GM19043 (cell line): Measurements from ENCODE around the gene DOK4.

ENCODE experiments used
- ATAC-seq: cut with Tn5 transposase; IDR thresholded peaks from one replicate; pipeline ENCODE4 v1.9.1; 2021; ENCODE audit warnings: low read depth; ENCODE audit not compliant: unreplicated experiment

The DOK4 gene

GRCh38 chr16:57519796-57520360 is 33.6 kb upstream of the DOK4 start:
- ATAC-seq = peak; percentile 59

GRCh38 chr16:57518922-57519321 is 32.6 kb upstream of the DOK4 start:
- ATAC-seq = no peak

GRCh38 chr16:57518520-57518919 is 32.2 kb upstream of the DOK4 start:
- ATAC-seq = no peak

DNA sequence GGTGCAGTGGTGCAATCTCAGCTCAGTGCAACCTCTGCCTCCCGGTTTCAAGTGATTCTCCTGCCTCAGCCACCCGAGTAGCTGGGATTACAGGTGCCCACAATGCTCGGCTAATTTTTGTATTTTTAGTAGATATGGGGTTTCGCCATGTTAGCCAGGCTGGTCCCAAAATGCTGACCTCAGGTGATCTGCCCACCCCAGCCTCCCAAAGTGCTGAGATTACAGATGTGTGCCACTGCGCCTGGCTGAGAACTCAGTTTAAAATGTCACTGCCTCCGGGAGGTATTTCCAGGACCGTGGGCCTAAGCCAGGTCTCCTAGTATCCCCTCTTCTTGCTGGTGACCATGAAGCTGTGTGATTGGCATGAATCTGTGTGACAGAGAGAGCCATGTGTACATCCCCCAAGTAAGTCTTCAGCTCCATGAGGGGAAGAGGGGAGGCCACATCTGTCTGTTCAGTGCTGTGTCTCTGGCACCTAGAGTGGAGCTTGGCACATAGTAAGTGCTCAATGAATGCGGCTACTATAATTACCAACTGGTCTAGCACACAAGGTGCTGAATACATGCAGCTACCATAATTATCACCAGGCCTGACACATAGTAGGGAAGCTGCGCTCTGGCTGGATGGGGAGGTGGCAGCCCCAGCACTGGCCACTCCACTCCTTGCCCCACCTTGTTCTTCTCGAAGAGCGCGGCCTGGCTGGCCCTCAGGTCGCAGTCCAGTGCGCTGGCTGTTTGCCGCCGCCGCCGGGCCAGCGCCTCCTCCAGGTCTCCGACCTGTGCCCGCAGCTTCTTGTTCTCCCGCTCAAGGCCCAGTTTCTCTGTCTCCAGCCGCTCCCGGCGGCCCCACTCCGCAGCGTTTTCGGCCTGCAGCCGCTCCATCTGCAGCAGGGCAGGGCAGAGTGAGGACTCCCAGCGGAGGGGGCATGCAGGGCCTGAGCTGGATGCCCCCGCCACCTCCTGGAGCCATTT is 31.4 kb upstream of the DOK4 start:
- ATAC-seq = no peak

DNA sequence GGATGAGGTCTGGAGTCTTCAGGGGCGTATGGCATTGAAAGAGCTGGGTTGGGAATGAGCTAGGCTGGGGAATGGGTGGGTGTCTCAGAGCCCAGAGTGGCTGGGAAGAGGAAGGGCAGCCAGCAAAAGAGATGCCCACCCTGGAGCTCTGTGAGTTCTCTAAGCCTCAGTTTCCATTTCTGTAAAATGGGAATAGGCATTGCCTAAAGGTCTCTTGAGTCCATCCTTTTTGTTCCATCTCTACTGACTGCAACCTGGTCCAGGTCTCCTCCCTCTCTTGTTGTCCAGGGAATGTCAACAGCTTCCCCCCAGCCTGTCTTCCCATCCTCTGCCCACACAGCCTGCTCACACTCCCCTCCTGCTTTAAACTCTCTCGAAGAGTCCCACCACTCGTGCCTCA is 30.5 kb upstream of the DOK4 start:
- no peak for ATAC-seq

GRCh38 chr16:57516176-57516725 is 30.0 kb upstream of the DOK4 start:
- no peak for ATAC-seq

- no peak for ATAC-seq
These were observed 28.7 kb upstream of the DOK4 start for GRCh38 chr16:57514791-57515600.

DNA sequence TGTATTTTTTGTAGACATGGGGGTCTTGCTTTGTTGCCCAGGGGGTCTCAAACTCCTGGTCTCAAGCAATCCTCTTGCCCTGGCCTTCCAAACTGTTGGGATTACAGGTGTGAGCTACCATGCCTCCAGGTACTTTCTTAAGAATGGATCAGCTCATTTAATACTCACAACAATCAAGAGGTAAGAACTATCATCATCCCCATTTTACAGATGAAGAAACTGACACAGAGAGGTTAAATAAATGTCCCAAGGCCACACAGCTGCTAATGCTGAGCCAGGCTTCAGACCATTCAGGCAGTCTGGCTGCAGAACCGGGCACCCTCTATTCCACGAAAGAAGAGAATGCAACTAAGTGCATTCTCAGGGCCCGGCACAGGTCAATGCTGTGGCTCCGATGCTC is 28.1 kb upstream of the DOK4 start:
- ATAC-seq = no peak

DNA sequence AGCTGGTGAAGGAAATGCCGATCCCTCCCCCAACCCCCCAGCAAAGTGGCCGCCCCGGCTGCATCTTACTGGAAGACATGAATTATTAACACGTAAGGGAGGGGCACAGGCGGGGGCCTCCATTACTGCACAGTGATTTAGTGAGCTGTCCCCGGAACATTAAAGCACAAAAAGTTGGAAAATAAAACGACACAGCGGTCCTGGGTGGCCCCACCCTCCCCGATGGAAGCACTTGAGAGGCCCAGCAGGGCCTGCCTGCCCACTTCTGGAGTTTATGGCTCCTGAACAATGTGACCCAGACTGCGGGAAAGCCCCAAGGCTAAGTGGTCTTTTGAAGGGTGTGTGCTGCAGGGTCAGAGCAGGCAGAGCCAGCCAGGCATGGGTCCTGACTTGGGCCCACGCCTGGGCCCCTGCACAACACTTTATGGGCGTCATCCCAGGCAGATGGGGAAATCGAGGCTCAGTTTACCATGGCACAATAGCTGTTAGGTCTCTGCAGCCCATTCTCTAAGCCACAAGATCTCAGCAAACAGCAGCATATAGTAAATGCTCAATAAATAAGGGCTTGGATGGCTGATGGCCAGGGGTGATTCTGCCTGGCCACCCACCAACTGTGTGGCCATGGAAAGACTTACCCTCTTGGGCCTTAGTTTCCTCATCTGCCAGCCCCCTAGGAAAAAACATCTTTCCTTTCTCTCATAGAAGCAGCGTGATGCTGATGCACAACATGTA is 27.2 kb upstream of the DOK4 start:
- ATAC-seq = no peak

DNA sequence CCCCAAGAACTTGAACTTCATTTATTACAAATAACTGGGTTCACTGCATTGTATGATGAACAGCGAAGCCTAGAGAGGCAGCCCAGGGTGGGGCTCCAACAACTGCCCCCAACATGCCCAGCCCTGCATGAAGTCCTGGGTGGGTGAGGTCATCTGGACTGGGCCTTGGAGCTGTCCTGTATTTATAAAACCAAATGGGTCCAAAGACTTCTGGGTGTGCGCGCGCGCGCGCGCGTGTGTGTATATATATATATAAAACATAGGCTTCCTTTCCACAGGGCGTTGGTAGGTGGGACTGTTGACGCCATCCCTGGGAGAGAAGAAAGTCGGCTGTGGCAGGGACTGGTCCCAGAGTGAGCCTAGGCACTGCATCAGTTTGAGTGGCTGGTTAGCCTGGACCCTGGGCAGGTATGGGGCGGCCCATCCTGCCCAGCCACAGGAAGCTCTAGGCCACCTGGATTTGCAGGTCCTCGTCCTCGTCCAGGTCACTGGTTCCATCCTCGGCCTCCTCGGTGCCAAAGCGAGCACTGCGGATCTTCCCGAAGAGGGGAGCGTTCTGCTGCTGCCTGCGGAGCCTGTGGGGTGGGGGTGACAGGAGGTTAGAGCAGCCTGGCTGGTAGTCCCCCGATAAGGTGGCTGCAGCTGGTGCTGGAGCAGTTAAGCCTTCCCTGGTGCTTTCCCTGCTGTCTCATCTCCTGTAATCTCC is 26.2 kb upstream of the DOK4 start:
- no peak for ATAC-seq

DNA sequence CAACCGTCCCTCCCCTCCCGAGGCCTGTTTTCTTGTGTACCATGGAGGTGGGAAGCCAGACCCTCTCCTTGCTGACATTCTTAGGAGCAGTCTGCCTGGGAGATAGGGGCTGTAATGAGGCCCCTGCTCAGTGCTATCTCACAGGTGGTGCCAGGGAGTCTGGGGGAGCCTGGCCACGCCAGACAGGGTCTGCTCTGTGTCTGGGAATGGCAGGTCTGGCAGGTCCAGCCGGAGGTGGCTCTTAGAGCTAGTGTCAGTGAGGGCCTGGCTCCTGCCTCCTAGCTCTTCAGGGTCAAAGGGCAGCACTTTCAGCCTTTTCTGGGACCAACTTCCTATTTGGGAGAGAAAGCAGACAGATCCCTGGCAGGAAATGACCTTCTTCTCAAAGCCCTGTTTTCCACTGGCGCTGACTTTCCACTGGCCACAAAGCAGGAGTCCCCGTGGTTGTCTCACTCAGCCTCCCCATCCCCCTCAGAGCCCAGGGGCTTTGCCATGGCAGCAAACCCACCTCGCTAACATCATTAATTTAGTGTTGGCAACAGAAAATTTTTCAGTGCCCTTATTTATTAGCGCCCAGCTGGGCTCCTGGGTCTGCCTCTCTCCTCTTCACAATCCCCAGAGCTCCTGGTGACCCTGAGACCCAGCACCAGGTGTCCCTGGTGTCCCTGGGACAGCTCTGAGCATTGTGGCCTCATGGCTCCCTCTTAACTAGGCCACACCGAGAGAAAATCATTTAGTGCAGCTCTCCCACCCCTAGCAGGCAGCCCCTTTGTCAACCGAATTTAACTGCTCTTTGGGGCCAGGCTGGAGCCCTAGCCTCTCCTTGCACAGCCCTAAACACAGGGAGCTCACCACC is 24.0 kb upstream of the DOK4 start:
- ATAC-seq = no peak

DNA sequence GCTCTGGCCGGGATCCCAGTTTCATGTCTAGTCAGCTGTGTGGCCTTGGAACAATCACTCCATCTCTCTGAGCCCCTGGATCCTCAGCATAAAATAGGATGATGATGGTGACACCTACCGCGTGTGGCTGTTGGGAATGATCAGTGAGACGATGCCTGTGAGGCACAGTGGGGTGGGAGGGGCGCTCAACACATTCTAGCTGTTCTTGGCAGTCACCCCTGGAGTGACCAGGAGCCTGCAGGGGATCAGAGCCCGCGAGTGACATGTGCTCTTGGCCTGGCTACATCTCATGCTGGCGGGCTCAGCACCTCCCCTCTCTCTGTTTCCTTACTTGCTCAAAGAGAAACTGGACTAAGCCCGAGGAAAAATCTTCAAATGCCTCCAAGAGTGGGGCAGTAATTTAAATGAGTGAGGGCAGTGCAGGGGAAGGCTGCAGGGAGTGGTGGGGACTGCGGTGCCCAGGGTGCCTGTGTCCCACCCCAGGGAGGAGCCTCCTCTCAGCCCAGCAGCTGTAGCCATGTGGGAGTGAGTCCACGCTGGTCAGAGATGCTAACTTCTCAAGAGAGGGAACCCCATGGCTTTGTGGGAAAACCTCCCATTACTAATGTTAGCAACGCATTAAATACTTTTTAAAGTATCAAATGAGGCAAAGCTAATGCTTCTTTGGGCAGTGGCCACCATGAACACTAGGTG is 23.1 kb upstream of the DOK4 start:
- ATAC-seq = no peak

GRCh38 chr16:57508035-57508425 is 21.7 kb upstream of the DOK4 start:
- no peak for ATAC-seq

- ATAC-seq = no peak
These were observed 21.1 kb upstream of the DOK4 start for GRCh38 chr16:57507136-57508034.

GRCh38 chr16:57505169-57505568 is 18.9 kb upstream of the DOK4 start:
- no peak for ATAC-seq

DNA sequence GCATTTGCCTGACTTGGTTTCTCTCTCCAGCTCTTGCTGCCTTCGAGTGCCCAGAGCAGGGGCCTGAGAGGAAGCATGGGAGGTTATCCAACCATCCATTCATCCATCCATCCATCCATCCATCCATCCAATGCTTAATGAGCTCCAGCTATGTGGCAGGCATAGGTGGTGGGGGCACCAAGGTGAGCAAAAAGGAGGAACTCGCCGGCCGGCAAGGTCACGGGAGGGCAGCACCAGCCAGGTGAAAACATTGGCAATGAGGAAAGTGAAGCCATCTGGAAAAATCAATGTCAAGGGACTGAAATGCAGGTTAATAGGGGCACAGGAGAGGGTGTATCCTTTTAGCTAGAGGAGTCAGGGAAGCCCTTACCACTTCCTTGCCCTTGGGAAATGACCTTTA is 18.2 kb upstream of the DOK4 start:
- ATAC-seq = no peak

DNA sequence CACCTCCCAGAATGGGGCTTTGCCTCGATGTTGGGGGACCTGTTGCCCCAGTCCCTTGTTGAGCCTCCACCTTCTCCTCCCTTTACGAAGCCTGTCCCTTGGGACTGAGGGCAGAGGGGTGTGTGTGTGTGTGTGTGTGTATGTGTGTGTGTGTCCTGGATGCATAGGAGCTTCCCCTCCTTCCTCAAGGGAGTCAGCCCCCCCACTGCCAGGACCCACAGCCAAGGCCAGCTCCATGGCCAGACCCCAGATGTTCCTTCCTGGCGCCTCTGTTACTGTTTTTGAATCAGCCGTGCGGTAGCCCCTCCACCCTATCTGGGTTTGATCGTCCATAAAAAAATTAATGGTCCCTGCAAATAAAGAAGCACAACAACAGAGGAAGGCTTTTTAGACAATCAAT is 17.7 kb upstream of the DOK4 start:
- no peak for ATAC-seq
